ENCODE data around the gene SLC6A1.

DNA sequence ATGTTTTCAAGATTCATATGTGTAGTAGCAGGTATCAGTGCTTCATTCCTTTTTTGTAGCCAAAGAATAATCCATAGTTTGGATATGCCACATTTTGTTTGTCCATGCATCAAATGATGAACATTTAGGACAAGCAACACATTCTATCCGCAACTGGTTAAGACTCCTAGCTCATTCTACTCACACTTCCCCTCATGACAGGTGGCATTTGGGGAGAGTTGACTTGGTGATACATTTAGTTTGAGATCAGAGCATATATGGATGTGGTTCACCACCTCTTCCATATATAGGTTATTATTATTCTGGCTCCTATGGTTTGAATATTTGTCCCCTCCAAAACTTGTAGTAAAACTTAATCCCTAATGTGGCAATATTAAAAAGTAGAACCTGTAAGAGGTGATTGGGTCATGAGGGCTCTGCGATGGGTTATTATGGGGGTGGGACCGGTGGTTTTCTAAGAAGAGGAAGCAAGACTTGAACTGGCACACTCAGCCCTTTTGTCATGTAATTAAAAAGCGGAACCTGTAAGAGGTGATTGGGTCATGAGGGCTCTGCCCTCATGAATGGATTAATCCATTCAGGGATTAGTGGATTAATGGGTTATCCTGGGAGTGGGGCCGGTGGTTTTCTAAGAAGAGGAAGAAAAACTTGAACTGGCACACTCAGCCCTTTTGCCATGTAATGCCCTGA is 86.4 kb downstream of the SLC6A1 start:
- no peak for TF ChIP-seq POLR2AphosphoS5 (IDR thresholded peaks at IDR 0.05; ENCODE audit: low read depth, low read length)
- TF ChIP-seq, protein P1, sequence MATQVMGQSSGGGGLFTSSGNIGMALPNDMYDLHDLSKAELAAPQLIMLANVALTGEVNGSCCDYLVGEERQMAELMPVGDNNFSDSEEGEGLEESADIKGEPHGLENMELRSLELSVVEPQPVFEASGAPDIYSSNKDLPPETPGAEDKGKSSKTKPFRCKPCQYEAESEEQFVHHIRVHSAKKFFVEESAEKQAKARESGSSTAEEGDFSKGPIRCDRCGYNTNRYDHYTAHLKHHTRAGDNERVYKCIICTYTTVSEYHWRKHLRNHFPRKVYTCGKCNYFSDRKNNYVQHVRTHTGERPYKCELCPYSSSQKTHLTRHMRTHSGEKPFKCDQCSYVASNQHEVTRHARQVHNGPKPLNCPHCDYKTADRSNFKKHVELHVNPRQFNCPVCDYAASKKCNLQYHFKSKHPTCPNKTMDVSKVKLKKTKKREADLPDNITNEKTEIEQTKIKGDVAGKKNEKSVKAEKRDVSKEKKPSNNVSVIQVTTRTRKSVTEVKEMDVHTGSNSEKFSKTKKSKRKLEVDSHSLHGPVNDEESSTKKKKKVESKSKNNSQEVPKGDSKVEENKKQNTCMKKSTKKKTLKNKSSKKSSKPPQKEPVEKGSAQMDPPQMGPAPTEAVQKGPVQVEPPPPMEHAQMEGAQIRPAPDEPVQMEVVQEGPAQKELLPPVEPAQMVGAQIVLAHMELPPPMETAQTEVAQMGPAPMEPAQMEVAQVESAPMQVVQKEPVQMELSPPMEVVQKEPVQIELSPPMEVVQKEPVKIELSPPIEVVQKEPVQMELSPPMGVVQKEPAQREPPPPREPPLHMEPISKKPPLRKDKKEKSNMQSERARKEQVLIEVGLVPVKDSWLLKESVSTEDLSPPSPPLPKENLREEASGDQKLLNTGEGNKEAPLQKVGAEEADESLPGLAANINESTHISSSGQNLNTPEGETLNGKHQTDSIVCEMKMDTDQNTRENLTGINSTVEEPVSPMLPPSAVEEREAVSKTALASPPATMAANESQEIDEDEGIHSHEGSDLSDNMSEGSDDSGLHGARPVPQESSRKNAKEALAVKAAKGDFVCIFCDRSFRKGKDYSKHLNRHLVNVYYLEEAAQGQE (IDR thresholded peaks at IDR 0.05; ENCODE audit: insufficient read depth in 1 of 2, low read depth in 2 of 2, low read length in 2 of 2), result no peak

Data from PFSK-1 (cell line).